MM.1S (cell line): Measurements from ENCODE around the gene LGALS3BP.

Source experiments
- DNase-seq: peaks from one replicate; pipeline ENCODE4 v3.0.0-alpha.2; 2015
- H2AFZ ChIP-seq: fragments of 300-600 bp; sonication (generic); 2 replicates; pipeline ENCODE4 v1.6.0; 2016; ENCODE audit warnings: antibody characterized with exemption, low read length
- H3F3A ChIP-seq: fragments of 300-600 bp; sonication (generic); 2 replicates; pipeline ENCODE4 v1.6.1; 2016; ENCODE audit warnings: mild to moderate bottlenecking, antibody characterized with exemption, low read length, moderate library complexity, mixed read lengths; ENCODE audit not compliant: insufficient read depth
- H3K27ac ChIP-seq: fragments of 300-600 bp; sonication (generic); 2 replicates; pipeline ENCODE4 v1.5.1; 2016; ENCODE audit warnings: mild to moderate bottlenecking, low read length
- H3K27me3 ChIP-seq: fragments of 300-600 bp; sonication (generic); replicated peaks from 2 replicates; pipeline ENCODE4 v1.6.0; 2016; ENCODE audit warnings: low read length; ENCODE audit not compliant: insufficient read depth
- H3K36me3 ChIP-seq: fragments of 300-600 bp; sonication (generic); replicated peaks from 2 replicates; pipeline ENCODE4 v1.6.1; 2016; ENCODE audit warnings: mild to moderate bottlenecking, low read length, mixed read lengths; ENCODE audit not compliant: insufficient read depth
- H3K4me1 ChIP-seq: fragments of 300-600 bp; sonication (generic); 2 replicates; pipeline ENCODE4 v1.6.1; 2016; ENCODE audit warnings: low read length, mixed read lengths
- H3K4me2 ChIP-seq: fragments of 300-600 bp; sonication (generic); 2 replicates; pipeline ENCODE4 v1.6.0; 2016; ENCODE audit warnings: low read depth, low read length
- H3K4me3 ChIP-seq: fragments of 300-600 bp; sonication (generic); 2 replicates; pipeline ENCODE4 v1.5.1; 2016; ENCODE audit warnings: low read length, mixed read lengths
- H3K79me2 ChIP-seq: fragments of 300-600 bp; sonication (generic); 2 replicates; pipeline ENCODE4 v1.6.1; 2016; ENCODE audit warnings: mixed run types, low read length, mixed read lengths
- H3K9ac ChIP-seq: fragments of 300-600 bp; sonication (generic); 2 replicates; pipeline ENCODE4 v1.6.1; 2016; ENCODE audit warnings: low read length, mixed read lengths
- H3K9me2 ChIP-seq: fragments of 300-600 bp; sonication (generic); replicated peaks from 2 replicates; pipeline ENCODE4 v1.6.1; 2016; ENCODE audit warnings: mild to moderate bottlenecking, low read length, mixed read lengths; ENCODE audit not compliant: insufficient read depth
- H3K9me3 ChIP-seq: fragments of 300-600 bp; sonication (generic); replicated peaks from 2 replicates; pipeline ENCODE4 v1.6.1; 2016; ENCODE audit warnings: mild to moderate bottlenecking, low read length, mixed read lengths; ENCODE audit not compliant: insufficient read depth
- H4K20me1 ChIP-seq: fragments of 300-600 bp; sonication (generic); 2 replicates; pipeline ENCODE4 v1.6.1; 2016; ENCODE audit warnings: mild to moderate bottlenecking, low read length, moderate library complexity, mixed read lengths; ENCODE audit not compliant: insufficient read depth
- CTCF ChIP-seq: fragments of 300-600 bp; sonication (generic); IDR thresholded peaks from 2 replicates; pipeline ENCODE4 v1.5.1; 2016; ENCODE audit warnings: antibody characterized with exemption, low read length, mixed read lengths
- EZH2 ChIP-seq: fragments of 300-600 bp; sonication (generic); optimal IDR thresholded peaks from 2 replicates; pipeline ENCODE3; 2017; ENCODE audit warnings: low read depth, mild to moderate bottlenecking, antibody characterized with exemption, low read length, mixed read lengths
- EZH2phosphoT487 ChIP-seq: fragments of 300-600 bp; sonication (generic); IDR thresholded peaks from 2 replicates; pipeline ENCODE4 v1.6.1; 2018; ENCODE audit warnings: antibody characterized with exemption, low read length

LGALS3BP gene

DNA sequence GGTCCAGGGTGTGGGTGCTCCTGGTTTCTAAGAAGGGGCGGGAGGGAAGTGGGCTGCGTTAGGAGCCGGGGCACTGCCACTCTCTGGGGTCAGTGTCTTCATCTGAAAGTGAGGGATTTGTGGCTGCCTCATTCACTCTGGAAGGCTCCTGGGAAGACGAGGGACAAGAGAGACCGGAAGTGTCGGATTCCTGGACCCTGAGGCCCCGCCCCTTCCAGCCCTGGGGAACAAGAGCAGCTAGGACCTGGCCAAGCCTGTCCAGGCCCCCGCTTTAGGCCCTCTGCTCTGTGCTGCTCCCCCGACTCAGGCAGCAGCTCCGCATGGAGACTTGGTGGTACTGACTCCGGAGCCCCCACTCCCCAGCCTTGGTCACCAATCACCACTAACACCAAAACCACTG lies 6.5 kb downstream of the LGALS3BP start:
- H3K36me3 ChIP-seq = no peaks in the 10 kb centered on the region
- no peaks in the 10 kb centered on the region for H3F3A ChIP-seq
- no peak for TF ChIP-seq EZH2phosphoT487
- peaks cover 10% of the 10 kb centered on the region for H3K4me1 ChIP-seq
- H3K4me2 ChIP-seq = no peak overlapping the region
- no peaks in the 10 kb centered on the region for H4K20me1 ChIP-seq
- no peaks in the 10 kb centered on the region for H3K79me2 ChIP-seq
- H2AFZ ChIP-seq = no peak overlapping the region
- no peak overlapping the region for H3K27ac ChIP-seq
- H3K9ac ChIP-seq = no peak overlapping the region
- H3K4me3 ChIP-seq = no peak overlapping the region
- no peaks in the 10 kb centered on the region for H3K9me2 ChIP-seq
- no peak for DNase-seq
- H3K9me3 ChIP-seq = no peaks in the 10 kb centered on the region
- no peaks in the 10 kb centered on the region for H3K27me3 ChIP-seq

GRCh38 chr17:78972507-78973105 lies 7.1 kb downstream of the LGALS3BP start:
- Histone ChIP-seq H3K4me3 (no peak overlapping the region), H3K4me2 (no peak overlapping the region), H3K4me1 (peaks cover 10% of the 10 kb centered on the region), H2AFZ (no peak overlapping the region), H3K27ac (no peak overlapping the region), H3K27me3 (no peaks in the 10 kb centered on the region), H3K9me2 (no peaks in the 10 kb centered on the region), H3K9ac (no peak overlapping the region), H3F3A (no peaks in the 10 kb centered on the region), H3K9me3 (no peaks in the 10 kb centered on the region), H4K20me1 (no peaks in the 10 kb centered on the region), H3K79me2 (no peaks in the 10 kb centered on the region), H3K36me3 (no peaks in the 10 kb centered on the region)
- DNase-seq = no peak
- TF ChIP-seq EZH2phosphoT487 (no peak), CTCF (no peak), EZH2 (no peak)

DNA sequence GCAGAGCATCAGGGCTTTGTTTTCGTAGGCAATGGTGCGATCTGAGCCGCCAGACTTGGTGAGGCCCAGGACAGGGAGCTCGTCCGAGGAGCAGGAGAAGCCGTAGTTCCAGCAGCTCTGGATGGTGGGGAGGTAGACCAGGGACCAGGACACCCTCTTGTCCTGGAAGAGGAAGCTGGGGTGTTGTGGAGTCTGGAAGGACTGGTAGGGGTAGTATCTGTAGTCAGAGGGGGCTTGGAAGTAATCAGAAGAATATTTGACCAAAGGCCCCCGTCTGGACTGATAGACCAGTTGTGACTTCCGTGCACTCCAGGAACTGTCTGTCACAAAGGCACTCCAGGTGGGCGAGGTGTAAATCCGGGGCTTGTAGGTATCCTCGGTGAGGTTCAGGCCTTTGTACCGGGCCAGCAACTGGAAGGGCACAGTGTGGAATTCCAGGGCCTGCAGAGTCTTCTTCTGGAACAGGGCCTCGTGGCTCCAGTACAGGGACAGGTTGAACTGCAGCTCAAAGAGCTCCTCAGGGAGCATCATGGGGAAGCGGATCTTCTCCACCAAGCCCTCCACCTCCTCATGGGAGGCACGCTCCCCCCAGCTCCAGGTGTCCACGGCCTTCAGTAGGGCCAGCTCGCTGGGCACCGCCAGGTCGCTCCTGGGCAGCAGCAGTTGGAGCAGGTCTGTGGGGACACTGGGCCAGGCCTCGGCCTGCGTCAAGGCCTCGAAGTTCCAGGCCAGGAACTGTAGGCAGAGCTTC lies 7.8 kb downstream of the LGALS3BP start:
- no peak for TF ChIP-seq EZH2phosphoT487
- TF ChIP-seq EZH2 = no peak
- no peak for TF ChIP-seq CTCF

More for the DNA sequence above, 7.8 kb downstream of the LGALS3BP start:
- H3K9me3 ChIP-seq = no peaks in the 10 kb centered on the region
- H3K9ac ChIP-seq = no peak overlapping the region
- no peaks in the 10 kb centered on the region for H3K27me3 ChIP-seq
- no peaks in the 10 kb centered on the region for H3F3A ChIP-seq
- H4K20me1 ChIP-seq = no peaks in the 10 kb centered on the region
- H3K27ac ChIP-seq = no peak overlapping the region
- H3K4me3 ChIP-seq = no peak overlapping the region
- no peak for DNase-seq
- peak overlapping the region; percentile 58 for H3K4me2 ChIP-seq
- H2AFZ ChIP-seq = peak overlapping the region; percentile 90
- no peaks in the 10 kb centered on the region for H3K79me2 ChIP-seq
- H3K36me3 ChIP-seq = no peaks in the 10 kb centered on the region
- H3K4me1 ChIP-seq = peaks cover 10% of the 10 kb centered on the region
- no peaks in the 10 kb centered on the region for H3K9me2 ChIP-seq
